Ureter (tissue), 1 donor: ENCODE data around the gene RNU6-1. TPM values are rescaled to one million over a fixed set of nuclear protein-coding genes. Genes with fewer than 3 reads are reported as not detected.

ENCODE experiments used
- DNase-seq: peaks from one replicate; pipeline ENCODE4 v3.0.0-alpha.2; 2020; ENCODE audit warnings: low spot score
- total RNA-seq: library from RNA; stranded (reverse); gene quantifications from one replicate; pipeline ENCODE4 v1.2.4, GENCODE V29; 2023
- donor health status: DM: yes; HTN: yes; CAD: no.

RNU6-1 gene
- total RNA-seq, 1 donor from 2014 or later, result not detected

DNA sequence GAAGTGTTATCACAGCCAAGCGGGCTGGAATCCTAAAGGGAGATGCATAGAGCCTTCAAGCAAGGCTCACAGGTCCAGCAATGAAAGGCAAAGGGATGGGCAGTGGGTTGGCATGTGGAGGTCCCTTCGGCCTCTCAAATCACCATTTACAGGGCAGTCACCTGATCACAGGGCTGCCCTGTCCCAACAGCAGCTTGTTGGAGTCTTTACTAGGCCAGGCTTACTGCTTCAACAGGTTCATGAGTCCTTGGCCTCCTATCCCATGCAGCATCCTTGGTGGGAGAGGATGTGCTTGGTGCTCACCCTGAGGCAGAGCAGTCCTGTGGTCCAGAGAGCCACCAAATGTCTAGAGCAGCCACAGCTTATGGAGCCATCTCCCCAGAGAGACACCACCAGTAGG is 38.7 kb downstream of the RNU6-1 start:
- DNase-seq, result no peak

DNA sequence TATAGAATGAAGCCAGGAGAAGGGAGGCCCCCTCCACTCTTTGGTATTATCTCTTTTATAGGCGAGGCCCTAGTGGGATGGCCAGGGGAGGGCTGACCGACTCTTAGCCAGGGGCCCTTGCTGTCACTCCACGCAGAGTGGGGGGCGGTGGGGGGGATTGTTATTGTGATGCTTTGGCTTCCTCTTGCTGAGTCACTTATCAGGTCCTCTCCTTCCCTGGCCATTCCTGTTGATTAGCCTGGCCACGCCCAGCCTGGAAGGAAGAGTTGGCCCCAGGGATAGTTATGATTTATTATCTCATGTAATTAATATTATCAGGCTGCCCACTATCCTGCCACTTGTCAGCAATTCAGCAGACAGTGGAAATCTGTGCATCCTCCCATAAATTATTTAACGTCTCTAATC is 40.0 kb downstream of the RNU6-1 start:
- no peak for DNase-seq

DNA sequence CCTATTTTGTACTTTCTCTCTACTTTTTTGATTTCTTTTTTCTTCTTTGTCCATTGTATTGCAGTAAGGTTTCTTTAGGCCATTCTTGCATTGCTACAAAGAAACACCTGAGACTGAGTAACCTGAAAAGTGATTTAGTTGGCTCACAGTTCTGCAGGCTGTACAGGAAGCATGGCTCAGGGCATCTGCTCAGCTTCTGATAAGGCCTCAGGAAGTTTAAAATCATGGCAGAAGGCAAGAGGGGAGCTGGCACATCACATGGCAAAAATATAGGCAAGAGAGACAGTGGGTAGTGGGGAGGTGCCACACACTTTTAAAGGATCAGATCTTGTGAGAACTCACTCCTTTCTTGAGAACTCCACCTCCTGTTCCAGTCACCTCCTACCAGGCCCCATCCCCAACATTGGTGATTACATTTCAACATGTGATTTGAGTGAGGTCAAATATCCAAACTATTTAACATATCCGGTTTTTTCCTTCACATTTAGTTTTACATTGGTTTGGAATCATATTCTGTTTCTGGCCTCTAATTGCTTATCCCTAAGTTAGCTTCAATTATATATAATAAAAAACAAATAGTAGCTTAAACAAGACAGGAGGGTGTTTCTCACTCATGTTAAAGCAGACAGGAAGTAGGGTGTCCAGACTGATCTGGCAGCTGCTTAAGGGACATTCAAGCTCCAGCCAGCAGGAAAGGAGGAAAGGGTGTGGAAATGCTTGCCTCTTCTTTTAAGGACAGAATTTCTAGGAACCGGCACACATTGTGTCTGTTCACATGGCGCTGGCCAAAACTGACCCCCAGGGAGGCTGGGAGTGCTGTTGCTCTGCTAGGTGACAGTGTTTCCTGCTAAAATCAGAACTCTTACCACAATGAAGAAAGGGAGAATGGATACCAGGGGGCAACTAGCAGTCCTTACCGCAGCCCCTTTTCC is 43.4 kb downstream of the RNU6-1 start:
- no peak for DNase-seq

DNA sequence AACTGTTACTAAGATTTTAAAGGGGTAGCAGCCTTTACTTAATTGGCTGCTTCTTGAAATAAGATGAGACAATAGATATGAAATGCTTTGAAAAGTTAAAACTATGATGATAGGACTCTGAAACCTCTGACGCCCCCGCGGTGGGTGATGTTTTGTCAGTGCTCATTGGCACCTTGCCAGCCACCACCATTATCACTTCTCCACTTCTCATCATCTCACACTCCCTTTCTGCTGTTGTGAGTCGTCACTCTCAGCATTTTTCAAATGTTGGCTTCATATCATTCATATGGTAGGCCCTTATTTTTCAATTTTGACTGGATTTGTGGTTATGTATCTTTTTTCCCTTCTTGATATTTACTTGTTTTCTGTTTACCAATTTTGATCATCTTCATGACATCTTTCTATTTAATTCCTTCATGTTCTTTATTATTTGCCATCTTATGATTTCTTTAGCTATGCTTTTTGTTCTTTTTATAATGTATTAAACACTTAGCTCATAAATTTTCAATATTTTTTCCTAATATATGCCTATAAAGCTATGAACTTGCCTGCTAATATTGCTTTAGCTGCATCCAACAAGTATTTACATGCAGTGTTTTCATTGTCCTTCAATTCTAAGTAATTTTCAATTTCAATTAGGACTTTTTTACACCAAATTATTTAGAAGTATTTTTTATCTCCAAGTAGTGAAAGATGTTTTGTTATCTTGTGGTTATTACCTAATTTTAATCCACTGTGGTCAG is 44.8 kb downstream of the RNU6-1 start:
- DNase-seq, result no peak

DNA sequence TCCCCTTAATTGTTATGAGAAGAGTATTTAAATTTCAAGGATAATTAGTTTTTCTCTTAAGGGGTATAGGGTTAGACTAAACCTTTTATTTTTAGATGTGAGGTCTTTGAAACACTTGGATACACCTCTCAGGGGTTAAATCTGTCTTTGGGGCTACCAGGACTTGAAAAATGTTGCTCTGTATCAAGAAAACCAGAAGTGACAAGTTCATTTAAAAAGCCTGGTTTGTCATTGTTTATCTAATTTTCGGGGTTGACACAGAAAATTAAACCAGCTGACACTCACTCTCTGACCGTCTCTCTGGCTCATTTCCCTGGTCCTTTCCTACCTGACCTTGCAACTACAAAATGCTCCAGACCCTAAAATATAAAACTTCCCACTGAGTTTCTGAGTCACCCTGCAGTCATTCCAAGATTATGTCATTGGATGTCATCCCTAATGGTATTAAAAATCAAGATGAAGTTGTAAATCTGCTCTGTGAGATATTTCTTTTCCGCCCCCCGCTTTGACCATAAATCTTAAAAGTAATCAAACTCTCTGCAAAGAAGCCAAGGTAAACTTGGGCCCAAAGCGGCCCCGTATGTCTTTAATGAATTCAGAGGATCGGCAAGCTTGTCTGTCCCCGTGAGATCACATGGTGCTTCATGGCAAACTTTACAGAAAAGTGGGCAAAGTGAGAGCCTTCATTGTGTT is 47.4 kb downstream of the RNU6-1 start:
- no peak for DNase-seq

DNA sequence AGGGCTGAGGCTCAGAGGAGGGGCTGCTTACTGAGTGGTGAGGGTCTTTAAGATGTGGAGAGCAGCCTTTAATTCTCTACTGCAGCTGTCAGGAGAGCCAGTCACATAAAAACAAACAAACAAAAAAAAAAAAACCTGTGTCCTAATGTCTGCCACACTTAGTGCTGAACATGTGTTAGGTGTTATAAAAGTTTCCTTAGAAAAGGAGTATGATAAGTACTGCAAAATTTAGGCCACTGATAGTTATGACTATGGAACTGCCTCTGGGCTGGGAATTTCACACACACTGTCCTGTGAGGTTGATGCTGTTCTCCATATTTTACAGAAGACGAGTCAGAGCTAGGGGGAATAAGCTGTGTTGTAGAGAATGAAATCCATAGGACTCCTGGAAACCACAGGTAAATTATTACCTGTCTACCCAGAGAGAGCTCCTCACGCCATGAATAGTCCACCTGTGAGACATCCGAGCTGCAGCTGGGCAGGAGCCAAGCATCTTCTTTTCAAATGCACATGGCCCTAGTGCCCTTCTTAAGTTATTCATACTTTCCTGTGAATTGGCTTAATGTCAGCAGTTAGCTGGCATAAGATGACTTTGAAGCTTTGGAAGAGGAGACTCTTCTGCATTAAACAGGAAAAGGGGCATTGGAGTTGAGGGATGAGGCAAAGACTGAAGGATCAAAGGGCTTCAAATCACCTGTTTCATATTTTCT is 49.1 kb downstream of the RNU6-1 start:
- DNase-seq, result no peak

Other genes with a start within 250 kb of the RNU6-1 start
- 0.60 TPM for gene SKOR1, start 14.5 kb downstream of the RNU6-1 start, total RNA-seq
- 72.5 TPM for gene PIAS1, start 214.3 kb upstream of the RNU6-1 start, total RNA-seq